OCI-LY1 (cell line): ENCODE measurements around the gene RIPOR2.

ENCODE experiments used
- H2AFZ ChIP-seq: fragments of 200-600 bp; sonication (generic), shearing (Covaris generic); 2 replicates; pipeline ENCODE4 v1.6.0; 2014; ENCODE audit warnings: antibody characterized with exemption, mild to moderate bottlenecking, low read length
- H3F3A ChIP-seq: fragments of 200-600 bp; sonication (generic), shearing (Covaris generic); 2 replicates; pipeline ENCODE4 v1.6.0; 2014; ENCODE audit warnings: mild to moderate bottlenecking, antibody characterized with exemption, low read length, moderate library complexity; ENCODE audit not compliant: insufficient read depth
- H3K27ac ChIP-seq: fragments of 200-600 bp; sonication (generic); 2 replicates; pipeline ENCODE4 v1.5.1; 2014; ENCODE audit warnings: low read length, mixed run types, mild to moderate bottlenecking, low read depth; ENCODE audit not compliant: poor library complexity, severe bottlenecking
- H3K27me3 ChIP-seq: fragments of 200-600 bp; sonication (generic); 2 replicates; pipeline ENCODE4 v1.6.0; 2014; ENCODE audit warnings: antibody characterized with exemption, mild to moderate bottlenecking, low read length, moderate library complexity; ENCODE audit not compliant: insufficient read depth
- H3K36me3 ChIP-seq: fragments of 200-600 bp; sonication (generic); 2 replicates; pipeline ENCODE4 v1.6.1; 2014; ENCODE audit warnings: mild to moderate bottlenecking, antibody characterized with exemption, low read length, moderate library complexity, mixed read lengths; ENCODE audit not compliant: insufficient read depth
- H3K4me1 ChIP-seq: fragments of 200-600 bp; sonication (generic); 2 replicates; pipeline ENCODE4 v1.5.1; 2014; ENCODE audit warnings: mild to moderate bottlenecking, low read length, moderate library complexity; ENCODE audit not compliant: insufficient read depth, severe bottlenecking
- H3K4me2 ChIP-seq: fragments of 200-600 bp; sonication (generic), shearing (Covaris generic); 2 replicates; pipeline ENCODE4 v1.6.1; 2014; ENCODE audit warnings: low read length
- H3K4me3 ChIP-seq: fragments of 200-600 bp; sonication (generic); 2 replicates; pipeline ENCODE4 v1.5.1; 2014; ENCODE audit warnings: low read length, low read depth, mild to moderate bottlenecking, mixed read lengths; ENCODE audit not compliant: poor library complexity, severe bottlenecking
- H3K79me2 ChIP-seq: fragments of 200-600 bp; shearing (Covaris generic); 2 replicates; pipeline ENCODE4 v1.6.1; 2016; ENCODE audit warnings: mixed run types, low read length, mixed read lengths; ENCODE audit not compliant: insufficient read depth
- H3K9ac ChIP-seq: fragments of 200-600 bp; sonication (generic), shearing (Covaris generic); 2 replicates; pipeline ENCODE4 v1.6.1; 2014; ENCODE audit warnings: mild to moderate bottlenecking, low read length, mixed read lengths
- H3K9me2 ChIP-seq: fragments of 200-600 bp; sonication (generic), shearing (Covaris generic); 2 replicates; pipeline ENCODE4 v1.6.1; 2014; ENCODE audit warnings: low read depth, mild to moderate bottlenecking, low read length, mixed read lengths
- H3K9me3 ChIP-seq: fragments of 200-600 bp; shearing (Covaris generic); 2 replicates; pipeline ENCODE4 v1.6.1; 2014; ENCODE audit warnings: low read length, mixed read lengths
- H4K20me1 ChIP-seq: fragments of 200-600 bp; sonication (generic), shearing (Covaris generic); 2 replicates; pipeline ENCODE4 v1.6.0; 2016; ENCODE audit warnings: mild to moderate bottlenecking, low read length; ENCODE audit not compliant: insufficient read depth
- CTCF ChIP-seq: fragments of 200-600 bp; sonication (generic), shearing (Covaris generic); IDR thresholded peaks from 2 replicates; pipeline ENCODE4 v1.5.1; 2017; ENCODE audit warnings: mild to moderate bottlenecking, antibody characterized with exemption, low read length, moderate library complexity, mixed read lengths
- EZH2 ChIP-seq: fragments of 200-600 bp; sonication (generic), shearing (Covaris generic); IDR thresholded peaks from 2 replicates; pipeline ENCODE4 v1.8.0; 2017; ENCODE audit warnings: borderline replicate concordance, mixed run types, mild to moderate bottlenecking, antibody characterized with exemption, low read length, moderate library complexity, mixed read lengths

Gene RIPOR2

GRCh38 chr6:24953726-24954125 is 18.0 kb upstream of the RIPOR2 start:
- Histone ChIP-seq H3K9me3 (no peaks in the 10 kb centered on the region), H3K27ac (no peak overlapping the region)

GRCh38 chr6:24951811-24952299 is 16.1 kb upstream of the RIPOR2 start:
- Histone ChIP-seq H3F3A (no peaks in the 10 kb centered on the region; the same call in 1 of the 2 replicates), H3K79me2 (no peaks in the 10 kb centered on the region), H3K9me3 (no peaks in the 10 kb centered on the region; the same call in 1 of the 2 replicates), H3K27ac (peak overlapping the region; percentile 95), H3K9me2 (no peaks in the 10 kb centered on the region), H3K4me1 (peaks cover 49% of the 10 kb centered on the region), H3K4me3 (no peak overlapping the region), H3K27me3 (no peaks in the 10 kb centered on the region), H3K9ac (no peak overlapping the region; the same call in 1 of the 2 replicates), H4K20me1 (no peaks in the 10 kb centered on the region), H3K36me3 (peaks cover 7% of the 10 kb centered on the region; the same call in 1 of the 2 replicates), H2AFZ (no peak overlapping the region), H3K4me2 (peak overlapping the region; percentile 42)
- TF ChIP-seq EZH2 (no peak), CTCF (no peak)

More at GRCh38 chr6:24953726-24954125, 18.0 kb upstream of the RIPOR2 start:
- Histone ChIP-seq H3K9ac (no peak overlapping the region), H3K79me2 (no peaks in the 10 kb centered on the region), H3F3A (no peaks in the 10 kb centered on the region), H4K20me1 (no peaks in the 10 kb centered on the region), H3K4me1 (peaks cover 42% of the 10 kb centered on the region), H3K4me3 (no peak overlapping the region), H3K4me2 (no peak overlapping the region), H3K27me3 (no peaks in the 10 kb centered on the region), H3K36me3 (no peaks in the 10 kb centered on the region), H3K9me2 (no peaks in the 10 kb centered on the region), H2AFZ (no peak overlapping the region)
- TF ChIP-seq EZH2 (no peak), CTCF (no peak)

- Histone ChIP-seq H3K9ac (no peak overlapping the region; the same call in 1 of the 2 replicates), H3K9me3 (no peaks in the 10 kb centered on the region; the same call in 1 of the 2 replicates), H4K20me1 (no peaks in the 10 kb centered on the region), H3K27ac (peak overlapping the region; percentile 95), H3K79me2 (no peaks in the 10 kb centered on the region), H3F3A (no peaks in the 10 kb centered on the region; the same call in 1 of the 2 replicates), H3K9me2 (no peaks in the 10 kb centered on the region), H3K4me2 (peak overlapping the region; percentile 55), H3K36me3 (peaks cover 13% of the 10 kb centered on the region), H2AFZ (no peak overlapping the region), H3K4me1 (peaks cover 49% of the 10 kb centered on the region), H3K4me3 (no peak overlapping the region), H3K27me3 (no peaks in the 10 kb centered on the region)
- TF ChIP-seq EZH2 (no peak), CTCF (no peak)
These were observed 14.6 kb upstream of the RIPOR2 start for GRCh38 chr6:24950218-24950941.
